Measurements from ENCODE around the gene PDE8A. TPM values are rescaled to one million over a fixed set of nuclear protein-coding genes. Genes with fewer than 3 reads are reported as not detected.

Gene PDE8A
- total RNA-seq, 1 experiment from 2014 or later: 40.0 TPM

- no peaks in the 10 kb centered on the region for H3K9me3 ChIP-seq (ENCODE audit: control insufficient read depth, insufficient read depth, low read depth, low read length)
- intact Hi-C loops (cut with micrococcal nuclease; ENCODE audit: unreplicated experiment): no loop called here
- in situ Hi-C loops (cut with HindIII; ENCODE audit: low pct_unique_long_range_greater_than_20kb, low sequenced_read_pairs): no loop called here
- no TSS peak for BruUV-seq (replicated peaks)
- ChIA-PET POLR2A (no interaction called here), CTCF (interaction anchor here (0.6 kb wide), 1 partner anchor 349 kb away, joined by 4 read pairs; no protein-coding TSS in a partner anchor)
- H3K4me3 ChIP-seq (ENCODE audit: low read depth in 2 of 2, low read length in 2 of 2): no peak overlapping the region
- H3K27ac ChIP-seq (ENCODE audit: low read length): no peak overlapping the region
- H3K4me1 ChIP-seq (ENCODE audit: control insufficient read depth, insufficient read depth, low read length): no peaks in the 10 kb centered on the region
- DNase-seq (ENCODE audit: low read depth, low spot score) (no peak), ATAC-seq (no peak)
- H3K36me3 ChIP-seq (ENCODE audit: control insufficient read depth, insufficient read depth, low read length): no peaks in the 10 kb centered on the region
- no peaks in the 10 kb centered on the region for H3K27me3 ChIP-seq (ENCODE audit: control insufficient read depth, insufficient read depth, low read length)
- TF ChIP-seq POLR2AphosphoS5 (IDR thresholded peaks at IDR 0.05; ENCODE audit: low read depth, low read length) (no peak), TCF7L2 (IDR thresholded peaks at IDR 0.05; ENCODE audit: low read depth, low read length) (no peak), SIN3A (IDR thresholded peaks at IDR 0.05; ENCODE audit: borderline replicate concordance, insufficient read depth, low read depth, low read length) (no peak)
- TF ChIP-seq, protein P1, sequence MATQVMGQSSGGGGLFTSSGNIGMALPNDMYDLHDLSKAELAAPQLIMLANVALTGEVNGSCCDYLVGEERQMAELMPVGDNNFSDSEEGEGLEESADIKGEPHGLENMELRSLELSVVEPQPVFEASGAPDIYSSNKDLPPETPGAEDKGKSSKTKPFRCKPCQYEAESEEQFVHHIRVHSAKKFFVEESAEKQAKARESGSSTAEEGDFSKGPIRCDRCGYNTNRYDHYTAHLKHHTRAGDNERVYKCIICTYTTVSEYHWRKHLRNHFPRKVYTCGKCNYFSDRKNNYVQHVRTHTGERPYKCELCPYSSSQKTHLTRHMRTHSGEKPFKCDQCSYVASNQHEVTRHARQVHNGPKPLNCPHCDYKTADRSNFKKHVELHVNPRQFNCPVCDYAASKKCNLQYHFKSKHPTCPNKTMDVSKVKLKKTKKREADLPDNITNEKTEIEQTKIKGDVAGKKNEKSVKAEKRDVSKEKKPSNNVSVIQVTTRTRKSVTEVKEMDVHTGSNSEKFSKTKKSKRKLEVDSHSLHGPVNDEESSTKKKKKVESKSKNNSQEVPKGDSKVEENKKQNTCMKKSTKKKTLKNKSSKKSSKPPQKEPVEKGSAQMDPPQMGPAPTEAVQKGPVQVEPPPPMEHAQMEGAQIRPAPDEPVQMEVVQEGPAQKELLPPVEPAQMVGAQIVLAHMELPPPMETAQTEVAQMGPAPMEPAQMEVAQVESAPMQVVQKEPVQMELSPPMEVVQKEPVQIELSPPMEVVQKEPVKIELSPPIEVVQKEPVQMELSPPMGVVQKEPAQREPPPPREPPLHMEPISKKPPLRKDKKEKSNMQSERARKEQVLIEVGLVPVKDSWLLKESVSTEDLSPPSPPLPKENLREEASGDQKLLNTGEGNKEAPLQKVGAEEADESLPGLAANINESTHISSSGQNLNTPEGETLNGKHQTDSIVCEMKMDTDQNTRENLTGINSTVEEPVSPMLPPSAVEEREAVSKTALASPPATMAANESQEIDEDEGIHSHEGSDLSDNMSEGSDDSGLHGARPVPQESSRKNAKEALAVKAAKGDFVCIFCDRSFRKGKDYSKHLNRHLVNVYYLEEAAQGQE (IDR thresholded peaks at IDR 0.05; ENCODE audit: insufficient read depth in 1 of 2, low read depth in 2 of 2, low read length in 1 of 2): no peak
- TF ChIP-seq, protein P2, sequence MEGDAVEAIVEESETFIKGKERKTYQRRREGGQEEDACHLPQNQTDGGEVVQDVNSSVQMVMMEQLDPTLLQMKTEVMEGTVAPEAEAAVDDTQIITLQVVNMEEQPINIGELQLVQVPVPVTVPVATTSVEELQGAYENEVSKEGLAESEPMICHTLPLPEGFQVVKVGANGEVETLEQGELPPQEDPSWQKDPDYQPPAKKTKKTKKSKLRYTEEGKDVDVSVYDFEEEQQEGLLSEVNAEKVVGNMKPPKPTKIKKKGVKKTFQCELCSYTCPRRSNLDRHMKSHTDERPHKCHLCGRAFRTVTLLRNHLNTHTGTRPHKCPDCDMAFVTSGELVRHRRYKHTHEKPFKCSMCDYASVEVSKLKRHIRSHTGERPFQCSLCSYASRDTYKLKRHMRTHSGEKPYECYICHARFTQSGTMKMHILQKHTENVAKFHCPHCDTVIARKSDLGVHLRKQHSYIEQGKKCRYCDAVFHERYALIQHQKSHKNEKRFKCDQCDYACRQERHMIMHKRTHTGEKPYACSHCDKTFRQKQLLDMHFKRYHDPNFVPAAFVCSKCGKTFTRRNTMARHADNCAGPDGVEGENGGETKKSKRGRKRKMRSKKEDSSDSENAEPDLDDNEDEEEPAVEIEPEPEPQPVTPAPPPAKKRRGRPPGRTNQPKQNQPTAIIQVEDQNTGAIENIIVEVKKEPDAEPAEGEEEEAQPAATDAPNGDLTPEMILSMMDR (IDR thresholded peaks at IDR 0.05): no peak
Observed at GRCh38 chr15:84947947-84948830, 33.5 kb upstream of the PDE8A start.

DNA sequence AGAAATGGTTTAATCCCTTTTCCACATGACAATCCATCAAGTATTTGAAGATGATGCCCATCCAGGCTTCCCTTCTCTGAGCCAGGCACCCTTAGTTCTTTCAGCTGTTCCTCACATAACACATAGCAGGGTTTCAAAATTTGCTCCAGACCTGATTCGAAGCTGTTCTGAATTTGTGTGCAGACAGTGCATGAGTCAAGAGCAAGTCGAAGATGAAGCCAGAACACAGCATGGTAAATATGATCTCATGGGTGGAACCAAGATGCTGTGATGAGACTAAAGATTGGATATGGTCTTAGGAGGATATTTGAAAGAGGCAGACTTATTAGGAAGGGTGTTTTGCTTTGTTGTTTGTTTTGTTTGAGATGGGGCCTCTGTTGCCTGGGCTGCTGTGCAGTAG lies 32.6 kb upstream of the PDE8A start:
- Histone ChIP-seq H3K9me3 (ENCODE audit: control insufficient read depth, insufficient read depth, low read depth, low read length) (no peaks in the 10 kb centered on the region), H3K27me3 (ENCODE audit: control insufficient read depth, insufficient read depth, low read length) (no peaks in the 10 kb centered on the region), H3K4me3 (ENCODE audit: low read depth in 2 of 2, low read length in 2 of 2) (no peak overlapping the region), H3K27ac (ENCODE audit: low read length) (no peak overlapping the region), H3K4me1 (ENCODE audit: control insufficient read depth, insufficient read depth, low read length) (no peaks in the 10 kb centered on the region; the same call in 1 of the 2 replicates), H3K36me3 (ENCODE audit: control insufficient read depth, insufficient read depth, low read length) (no peaks in the 10 kb centered on the region)
- ChIA-PET POLR2A (no interaction called here), CTCF (interaction anchor here (0.6 kb wide), 1 partner anchor 350 kb away, joined by 4 read pairs; no protein-coding TSS in a partner anchor)
- BruUV-seq (replicated peaks): no TSS peak
- no peak for DNase-seq (ENCODE audit: low read depth, low spot score)
- TF ChIP-seq, protein P2 (IDR thresholded peaks at IDR 0.05): no peak
- TF ChIP-seq SIN3A (IDR thresholded peaks at IDR 0.05; ENCODE audit: borderline replicate concordance, insufficient read depth, low read depth, low read length) (no peak), TCF7L2 (IDR thresholded peaks at IDR 0.05; ENCODE audit: low read depth, low read length) (no peak), POLR2AphosphoS5 (IDR thresholded peaks at IDR 0.05; ENCODE audit: low read depth, low read length) (no peak)
- TF ChIP-seq, protein P1 (IDR thresholded peaks at IDR 0.05; ENCODE audit: insufficient read depth in 1 of 2, low read depth in 2 of 2, low read length in 1 of 2): no peak
- ATAC-seq: no peak
- intact Hi-C loops (cut with micrococcal nuclease; ENCODE audit: unreplicated experiment) (no loop called here), in situ Hi-C loops (cut with HindIII; ENCODE audit: low pct_unique_long_range_greater_than_20kb, low sequenced_read_pairs) (no loop called here)
